ENCODE data around the gene HCFC1R1.

The HCFC1R1 gene

GRCh38 chr16:3038256-3038655 is 14.5 kb upstream of the HCFC1R1 start:
- no peak for TF ChIP-seq FOXP2 (optimal IDR thresholded peaks at IDR 0.05; ENCODE audit: borderline replicate concordance, extremely low read depth, extremely low read length, insufficient read depth)
- no peak for TF ChIP-seq POLR2AphosphoS5 (IDR thresholded peaks at IDR 0.05; ENCODE audit: low read depth, low read length)
- TF ChIP-seq REST (IDR thresholded peaks at IDR 0.05; ENCODE audit: insufficient read depth in 1 of 2, low read depth in 2 of 2, low read length in 2 of 2) = no peak
- no peak for TF ChIP-seq SIN3A (IDR thresholded peaks at IDR 0.05; ENCODE audit: borderline replicate concordance, insufficient read depth, low read length)
- no peak for TF ChIP-seq TAF1 (IDR thresholded peaks at IDR 0.05; ENCODE audit: borderline replicate concordance, insufficient read depth, low read length)

DNA sequence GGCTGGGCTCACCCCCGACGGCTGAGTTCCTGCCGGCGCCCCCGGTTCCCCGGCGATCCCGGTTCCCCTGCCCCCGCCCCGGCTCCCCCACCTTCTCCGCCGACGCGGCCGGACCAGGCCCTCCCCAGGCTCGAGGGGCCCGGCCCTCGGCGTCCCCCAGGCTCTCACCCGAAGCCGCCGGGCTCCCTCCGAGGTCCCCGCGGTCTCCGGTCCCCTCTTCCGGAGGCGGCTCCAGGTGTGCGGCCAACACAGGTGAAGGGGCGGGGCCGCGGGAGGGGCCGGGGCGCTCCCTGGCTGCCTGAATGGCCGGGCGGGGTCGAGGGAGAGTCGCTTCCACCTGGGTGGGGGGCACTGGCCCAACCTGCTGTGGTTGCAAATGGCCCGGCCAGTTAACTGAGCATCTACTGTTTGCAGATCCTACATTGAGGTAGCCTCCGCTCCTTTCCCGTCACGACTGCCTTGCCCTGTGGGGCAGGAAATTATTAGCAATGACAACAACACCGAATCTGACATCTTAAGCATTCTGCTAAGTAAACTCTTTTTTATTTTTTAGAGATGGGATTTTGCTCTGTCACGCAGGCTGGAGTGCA is 13.1 kb upstream of the HCFC1R1 start, which contains the start of gene BICDL2:
TSS of gene BICDL2 (minus strand) at position 219 of the 590 bp plus-strand sequence. CDS start 1,448 bp downstream, outside the sequence.
- no peak for TF ChIP-seq POLR2AphosphoS5 (IDR thresholded peaks at IDR 0.05; ENCODE audit: low read depth, low read length)
- TF ChIP-seq FOXP2 (optimal IDR thresholded peaks at IDR 0.05; ENCODE audit: borderline replicate concordance, extremely low read depth, extremely low read length, insufficient read depth) = no peak
- no peak for TF ChIP-seq SIN3A (IDR thresholded peaks at IDR 0.05; ENCODE audit: borderline replicate concordance, insufficient read depth, low read length)
- no peak for TF ChIP-seq REST (IDR thresholded peaks at IDR 0.05; ENCODE audit: insufficient read depth in 1 of 2, low read depth in 2 of 2, low read length in 2 of 2)

- no peak for TF ChIP-seq POLR2AphosphoS5 (IDR thresholded peaks at IDR 0.05; ENCODE audit: low read depth, low read length)
- TF ChIP-seq REST (IDR thresholded peaks at IDR 0.05; ENCODE audit: insufficient read depth in 1 of 2, low read depth in 2 of 2, low read length in 2 of 2) = no peak
- no peak for TF ChIP-seq TAF1 (IDR thresholded peaks at IDR 0.05; ENCODE audit: borderline replicate concordance, insufficient read depth, low read length)
- no peak for TF ChIP-seq SIN3A (IDR thresholded peaks at IDR 0.05; ENCODE audit: borderline replicate concordance, insufficient read depth, low read length)
- no peak for TF ChIP-seq FOXP2 (optimal IDR thresholded peaks at IDR 0.05; ENCODE audit: borderline replicate concordance, extremely low read depth, extremely low read length, insufficient read depth)
These were observed 12.4 kb upstream of the HCFC1R1 start for GRCh38 chr16:3035972-3036725.

GRCh38 chr16:3035289-3035971 is 11.7 kb upstream of the HCFC1R1 start:
- no peak for TF ChIP-seq TAF1 (IDR thresholded peaks at IDR 0.05; ENCODE audit: borderline replicate concordance, insufficient read depth, low read length)
- no peak for TF ChIP-seq FOXP2 (optimal IDR thresholded peaks at IDR 0.05; ENCODE audit: borderline replicate concordance, extremely low read depth, extremely low read length, insufficient read depth)
- no peak for TF ChIP-seq REST (IDR thresholded peaks at IDR 0.05; ENCODE audit: insufficient read depth in 1 of 2, low read depth in 2 of 2, low read length in 2 of 2)
- TF ChIP-seq SIN3A (IDR thresholded peaks at IDR 0.05; ENCODE audit: borderline replicate concordance, insufficient read depth, low read length) = no peak
- no peak for TF ChIP-seq POLR2AphosphoS5 (IDR thresholded peaks at IDR 0.05; ENCODE audit: low read depth, low read length)
